Measurements from ENCODE around the gene FBLN1. TPM values are rescaled to one million over a fixed set of nuclear protein-coding genes. Genes with fewer than 3 reads are reported as not detected.
"Not testable (repeated sequence)": the region's sequence is repeated elsewhere in the genome, so short reads cannot be mapped to it uniquely, and the experiment has no call there.

Gene FBLN1
- total RNA-seq, 1 experiment from 2014 or later, result 23.4 TPM

DNA sequence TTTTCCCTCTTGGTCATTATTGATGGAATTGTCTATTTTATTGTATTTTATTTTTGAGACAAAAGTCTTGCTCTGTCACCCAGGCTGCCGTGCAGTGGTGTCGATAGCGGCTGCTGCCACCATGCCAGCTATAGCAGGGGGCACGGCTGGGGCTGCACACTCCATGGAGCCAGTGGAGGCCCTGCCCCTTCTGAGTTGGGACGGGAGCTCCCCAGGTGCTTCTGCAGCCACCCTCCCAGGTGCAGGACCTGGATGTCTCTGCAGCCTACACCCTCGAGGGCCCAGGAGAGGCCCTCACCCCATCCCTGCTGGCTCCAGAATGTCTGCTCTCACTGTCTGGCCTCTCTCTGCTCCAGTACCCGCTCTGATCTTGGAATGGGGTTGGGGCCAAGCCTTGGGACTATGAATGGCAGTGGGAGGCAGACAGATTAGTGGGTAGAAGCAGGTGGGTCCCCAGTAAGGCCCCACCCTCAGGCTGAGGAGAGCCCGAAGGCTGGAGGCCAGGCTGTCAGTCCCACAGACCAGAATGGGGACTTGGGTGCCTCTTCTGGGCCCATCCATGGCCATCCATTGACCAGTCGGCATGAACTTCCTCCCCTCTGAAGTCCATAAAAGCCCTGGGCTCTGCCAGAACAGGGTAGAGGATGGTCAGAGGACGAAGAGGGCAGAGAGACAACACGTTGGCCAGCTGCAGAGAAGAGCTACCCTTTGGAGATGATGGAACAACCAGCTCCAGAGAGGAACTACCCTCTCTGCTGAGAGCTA is 119.3 kb downstream of the FBLN1 start:
- no TSS peak for BruUV-seq (replicated peaks)
- Histone ChIP-seq H3K9ac (ENCODE audit: low read length) (no peak overlapping the region), H3K4me3 (replicated peaks in 1 of 2; ENCODE audit: low read depth in 1 of 2, low read length in 2 of 2) (no peak overlapping the region), H3K4me2 (ENCODE audit: low read length) (no peak overlapping the region), H3K27ac (ENCODE audit: low read depth, low read length) (no peak overlapping the region), H2AFZ (ENCODE audit: low read depth, low read length, poor library complexity, severe bottlenecking) (no peak overlapping the region), H3K4me1 (ENCODE audit: control insufficient read depth in 1 of 2, insufficient read depth in 2 of 2, low read length in 2 of 2) (peaks cover 23 to 42% of the 10 kb centered on the region in 2 experiments), H3K79me2 (ENCODE audit: insufficient read depth, low read length) (peaks cover 6% of the 10 kb centered on the region; the same call in 1 of the 2 replicates), H3K36me3 (ENCODE audit: control insufficient read depth in 1 of 2, insufficient read depth in 2 of 2, low read length in 2 of 2) (no peaks in the 10 kb centered on the region; a peak in 1 of 4 replicates), H4K20me1 (ENCODE audit: insufficient read depth) (no peaks in the 10 kb centered on the region), H3K27me3 (ENCODE audit: insufficient read depth, low read length) (no peaks in the 10 kb centered on the region), H3K9me2 (ENCODE audit: insufficient read depth) (no peaks in the 10 kb centered on the region), H3K9me3 (ENCODE audit: control insufficient read depth in 1 of 2, insufficient read depth in 1 of 2, low read depth in 1 of 2, low read length in 2 of 2) (peaks cover 0 to 16% of the 10 kb centered on the region in 2 experiments; a peak in 1 of 4 replicates)
- TF ChIP-seq SRF (IDR thresholded peaks at IDR 0.05; ENCODE audit: low read depth) (no peak), JUND (IDR thresholded peaks at IDR 0.05) (no peak), POLR2AphosphoS5 (IDR thresholded peaks at IDR 0.05; ENCODE audit: low read depth, low read length) (no peak), TCF7L2 (IDR thresholded peaks at IDR 0.05; ENCODE audit: borderline replicate concordance, extremely low read depth, insufficient read depth, insufficient read length) (no peak)
- TF ChIP-seq, protein P1, sequence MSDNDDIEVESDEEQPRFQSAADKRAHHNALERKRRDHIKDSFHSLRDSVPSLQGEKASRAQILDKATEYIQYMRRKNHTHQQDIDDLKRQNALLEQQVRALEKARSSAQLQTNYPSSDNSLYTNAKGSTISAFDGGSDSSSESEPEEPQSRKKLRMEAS (IDR thresholded peaks at IDR 0.05), result no peak
- TF ChIP-seq, protein P2, sequence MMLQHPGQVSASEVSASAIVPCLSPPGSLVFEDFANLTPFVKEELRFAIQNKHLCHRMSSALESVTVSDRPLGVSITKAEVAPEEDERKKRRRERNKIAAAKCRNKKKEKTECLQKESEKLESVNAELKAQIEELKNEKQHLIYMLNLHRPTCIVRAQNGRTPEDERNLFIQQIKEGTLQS (IDR thresholded peaks at IDR 0.05), result no peak
- ChIA-PET CTCF (no interaction called here), POLR2A (no interaction called here), RAD21 (ENCODE audit: low non-redundant PET in 1 of 2, low total read pairs in 2 of 2, uncharacterized antibody in 2 of 2, unreplicated experiment in 2 of 2) (no interaction called here)
- intact Hi-C loops (cut with micrococcal nuclease), result no loop called here
- ATAC-seq (no peak), DNase-seq (ENCODE audit: low read depth, low spot score) (no peak)

DNA sequence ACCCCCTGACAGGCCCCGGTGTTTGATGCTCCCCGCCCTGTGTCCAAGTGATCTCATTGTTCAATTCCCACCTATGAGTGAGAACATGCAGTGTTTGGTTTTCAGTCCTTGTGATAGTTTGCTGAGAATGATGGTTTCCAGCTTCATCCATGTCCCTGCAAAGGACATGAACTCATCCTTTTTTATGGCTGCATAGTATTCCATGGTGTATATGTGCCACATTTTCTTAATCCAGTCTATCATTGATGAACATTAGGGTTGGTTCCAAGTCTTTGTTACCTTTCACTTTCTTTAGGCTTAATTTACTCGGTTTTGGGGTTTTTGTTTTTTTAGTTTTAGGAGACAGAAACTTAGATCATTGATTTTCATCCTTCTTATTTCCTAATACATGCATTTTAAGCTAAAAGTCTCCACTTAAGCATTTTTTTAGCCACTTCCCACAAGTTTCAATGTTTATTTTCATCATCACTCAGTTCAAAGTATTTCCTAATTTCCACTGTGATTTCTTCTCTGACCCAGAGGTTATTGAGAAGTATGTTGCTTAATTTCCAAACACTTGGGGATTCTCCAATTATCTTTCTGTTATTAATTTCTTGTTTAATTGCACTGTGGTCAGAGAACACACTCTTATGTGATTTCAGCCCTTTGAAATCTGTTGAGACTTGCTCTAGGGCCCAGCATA is 120.9 kb downstream of the FBLN1 start:
- H4K20me1 ChIP-seq (ENCODE audit: insufficient read depth); H2AFZ ChIP-seq (ENCODE audit: low read depth, low read length, poor library complexity, severe bottlenecking); H3K36me3 ChIP-seq (ENCODE audit: control insufficient read depth in 1 of 2, insufficient read depth in 2 of 2, low read length in 2 of 2); ATAC-seq; H3K9me2 ChIP-seq (ENCODE audit: insufficient read depth); H3K27ac ChIP-seq (ENCODE audit: low read depth, low read length); H3K27me3 ChIP-seq (ENCODE audit: insufficient read depth, low read length); H3K4me2 ChIP-seq (ENCODE audit: low read length); DNase-seq (ENCODE audit: low read depth, low spot score); RAD21 ChIA-PET (ENCODE audit: low non-redundant PET in 1 of 2, low total read pairs in 2 of 2, uncharacterized antibody in 2 of 2, unreplicated experiment in 2 of 2); H3K4me3 ChIP-seq (replicated peaks in 1 of 2; ENCODE audit: low read depth in 1 of 2, low read length in 2 of 2); CTCF ChIA-PET; BruUV-seq (replicated peaks); H3K9ac ChIP-seq (ENCODE audit: low read length); H3K79me2 ChIP-seq (ENCODE audit: insufficient read depth, low read length); intact Hi-C loops (cut with micrococcal nuclease): not testable (repeated sequence)
- POLR2A ChIA-PET, result interaction anchor here (0.7 kb wide), 1 partner anchor 21 kb away, joined by 3 read pairs; no protein-coding TSS in a partner anchor
- Histone ChIP-seq H3K4me1 (ENCODE audit: control insufficient read depth in 1 of 2, insufficient read depth in 2 of 2, low read length in 2 of 2) (peaks cover 22 to 54% of the 10 kb centered on the region in 2 experiments), H3K9me3 (ENCODE audit: control insufficient read depth in 1 of 2, insufficient read depth in 1 of 2, low read depth in 1 of 2, low read length in 2 of 2) (peaks cover 0 to 16% of the 10 kb centered on the region in 2 experiments; a peak in 1 of 4 replicates)

Measured in HCT116 (cell line).